HFF-Myc (cell line): ENCODE measurements around the gene EXOC2.
A peak's percentile ranks its signal among the peaks of the same experiment; 100 is the strongest.

ENCODE experiments used
- DNase-seq: peaks from one replicate; pipeline ENCODE4 v3.0.0-alpha.2; 2011; ENCODE audit warnings: low read depth; ENCODE audit errors: extremely low read depth
- H3K4me3 ChIP-seq: replicated peaks from 2 replicates; pipeline ENCODE4 v1.5.1; 2011; ENCODE audit warnings: low read depth, mild to moderate bottlenecking, control low read depth, low read length
- CTCF ChIP-seq: IDR thresholded peaks from 2 replicates; pipeline ENCODE4 v1.5.1; 2012; ENCODE audit warnings: mild to moderate bottlenecking, low read depth, low read length, control low read depth; ENCODE audit errors: missing control alignments

Gene EXOC2

GRCh38 chr6:729606-730320 lies 36.8 kb upstream of the EXOC2 start:
- no peak for TF ChIP-seq CTCF
- no peak overlapping the region for H3K4me3 ChIP-seq
- no peak for DNase-seq

GRCh38 chr6:727856-728255 lies 34.9 kb upstream of the EXOC2 start:
- no peak overlapping the region for H3K4me3 ChIP-seq
- DNase-seq, result no peak
- no peak for TF ChIP-seq CTCF

- no peak for TF ChIP-seq CTCF
- no peak overlapping the region for H3K4me3 ChIP-seq
- no peak for DNase-seq
These were observed 30.6 kb upstream of the EXOC2 start for GRCh38 chr6:723540-723939.

- peak; percentile 53 for DNase-seq
- TF ChIP-seq CTCF, result no peak
- no peak overlapping the region for H3K4me3 ChIP-seq
These were observed 29.7 kb upstream of the EXOC2 start for GRCh38 chr6:722608-723007.

GRCh38 chr6:722077-722524 lies 29.2 kb upstream of the EXOC2 start:
- H3K4me3 ChIP-seq, result no peak overlapping the region
- TF ChIP-seq CTCF, result peak; percentile 97
- peak; percentile 63 for DNase-seq

GRCh38 chr6:718345-718744 lies 25.4 kb upstream of the EXOC2 start:
- no peak for TF ChIP-seq CTCF
- no peak for DNase-seq
- no peak overlapping the region for H3K4me3 ChIP-seq

GRCh38 chr6:717135-717534 lies 24.2 kb upstream of the EXOC2 start:
- no peak for DNase-seq
- no peak overlapping the region for H3K4me3 ChIP-seq
- no peak for TF ChIP-seq CTCF
